GM20000 (cell line): Measurements from ENCODE around the gene EVI5.

Source experiments
- DNase-seq: peaks from one replicate; pipeline ENCODE4 v3.0.0; 2012; ENCODE audit warnings: low spot score
- TF ChIP-seq, protein P1 (sequence below): IDR thresholded peaks from 2 replicates; pipeline ENCODE4 v1.5.1; 2012; ENCODE audit warnings: mild to moderate bottlenecking, control low read depth; ENCODE audit errors: extremely low read depth, missing control alignments

EVI5 gene

DNA sequence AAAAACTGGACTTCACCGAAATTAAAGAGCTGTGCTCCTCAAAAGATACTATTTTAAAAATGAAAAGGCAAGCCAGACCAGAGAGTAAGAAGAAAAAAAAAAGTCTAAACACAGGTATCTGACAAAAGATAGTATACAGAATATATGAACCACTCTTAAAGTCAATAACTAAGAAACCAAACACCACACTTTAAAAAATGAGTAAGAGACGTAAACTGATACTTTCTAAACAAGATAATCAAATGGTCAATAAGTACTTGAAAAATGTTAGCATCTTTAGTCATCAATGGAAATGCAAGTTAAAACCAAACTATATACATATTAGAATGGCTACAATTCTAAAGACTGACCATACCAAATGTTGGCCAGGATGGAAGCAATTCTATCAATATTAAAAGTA is 77.6 kb downstream of the EVI5 start:
- DNase-seq, result no peak
- TF ChIP-seq, protein P1, sequence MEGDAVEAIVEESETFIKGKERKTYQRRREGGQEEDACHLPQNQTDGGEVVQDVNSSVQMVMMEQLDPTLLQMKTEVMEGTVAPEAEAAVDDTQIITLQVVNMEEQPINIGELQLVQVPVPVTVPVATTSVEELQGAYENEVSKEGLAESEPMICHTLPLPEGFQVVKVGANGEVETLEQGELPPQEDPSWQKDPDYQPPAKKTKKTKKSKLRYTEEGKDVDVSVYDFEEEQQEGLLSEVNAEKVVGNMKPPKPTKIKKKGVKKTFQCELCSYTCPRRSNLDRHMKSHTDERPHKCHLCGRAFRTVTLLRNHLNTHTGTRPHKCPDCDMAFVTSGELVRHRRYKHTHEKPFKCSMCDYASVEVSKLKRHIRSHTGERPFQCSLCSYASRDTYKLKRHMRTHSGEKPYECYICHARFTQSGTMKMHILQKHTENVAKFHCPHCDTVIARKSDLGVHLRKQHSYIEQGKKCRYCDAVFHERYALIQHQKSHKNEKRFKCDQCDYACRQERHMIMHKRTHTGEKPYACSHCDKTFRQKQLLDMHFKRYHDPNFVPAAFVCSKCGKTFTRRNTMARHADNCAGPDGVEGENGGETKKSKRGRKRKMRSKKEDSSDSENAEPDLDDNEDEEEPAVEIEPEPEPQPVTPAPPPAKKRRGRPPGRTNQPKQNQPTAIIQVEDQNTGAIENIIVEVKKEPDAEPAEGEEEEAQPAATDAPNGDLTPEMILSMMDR, result no peak

DNA sequence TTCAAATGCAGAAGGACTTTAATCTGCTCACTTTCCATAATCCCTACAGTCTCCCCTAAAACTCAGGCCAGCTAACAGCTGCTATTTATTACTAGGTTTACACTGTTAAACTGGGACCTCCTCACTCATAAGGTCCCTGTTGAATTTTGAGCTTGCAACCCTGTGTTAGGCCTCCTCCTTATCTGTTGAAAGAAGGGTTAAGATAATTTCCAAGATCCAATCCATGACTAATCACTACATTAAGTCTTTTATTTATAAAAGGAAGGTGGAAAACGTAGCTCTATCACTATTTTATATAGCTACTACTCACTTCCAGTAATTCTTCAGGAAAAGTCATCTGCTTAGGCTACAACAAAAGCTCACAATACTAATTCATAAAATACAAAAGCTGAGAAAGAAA is 79.5 kb downstream of the EVI5 start:
- TF ChIP-seq, protein P1, result no peak
- no peak for DNase-seq

DNA sequence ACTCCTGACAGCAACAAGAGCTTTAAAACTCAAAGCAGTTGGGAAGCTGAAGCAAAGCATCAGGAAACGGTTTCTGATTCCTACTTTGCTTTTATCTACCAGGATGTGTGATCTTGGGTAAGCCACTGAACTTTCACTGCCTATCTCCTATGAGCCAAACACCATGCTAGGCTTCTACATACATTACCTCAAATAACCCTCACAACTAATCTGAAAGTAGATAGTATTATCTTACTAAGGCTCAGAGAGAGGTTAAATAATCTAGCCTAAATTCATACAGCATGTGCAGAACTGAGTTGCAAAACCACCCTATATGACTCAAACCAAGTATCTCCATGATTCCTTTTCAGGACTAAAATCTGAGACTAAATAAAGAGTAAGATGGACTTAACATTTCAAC is 83.8 kb downstream of the EVI5 start:
- no peak for DNase-seq
- TF ChIP-seq, protein P1, result no peak

DNA sequence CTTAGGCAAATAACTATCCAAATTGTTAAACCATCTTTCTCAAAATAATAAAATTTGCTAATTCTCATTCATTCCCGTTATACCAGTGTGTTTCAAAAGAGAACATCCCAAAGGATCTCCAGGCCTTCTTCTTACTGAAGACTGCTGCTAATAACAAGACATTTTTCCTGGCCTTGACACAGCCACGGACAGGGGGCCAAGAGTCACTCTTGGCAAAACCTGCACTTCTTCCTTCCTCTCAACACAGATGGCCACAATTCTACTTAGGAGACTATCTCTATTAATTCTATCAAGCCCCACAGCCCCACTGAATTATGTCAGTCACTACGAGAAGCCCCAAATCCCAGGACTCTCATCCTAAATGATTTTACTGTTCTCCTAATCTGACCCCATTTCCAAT is 86.0 kb downstream of the EVI5 start:
- TF ChIP-seq, protein P1, result no peak

DNA sequence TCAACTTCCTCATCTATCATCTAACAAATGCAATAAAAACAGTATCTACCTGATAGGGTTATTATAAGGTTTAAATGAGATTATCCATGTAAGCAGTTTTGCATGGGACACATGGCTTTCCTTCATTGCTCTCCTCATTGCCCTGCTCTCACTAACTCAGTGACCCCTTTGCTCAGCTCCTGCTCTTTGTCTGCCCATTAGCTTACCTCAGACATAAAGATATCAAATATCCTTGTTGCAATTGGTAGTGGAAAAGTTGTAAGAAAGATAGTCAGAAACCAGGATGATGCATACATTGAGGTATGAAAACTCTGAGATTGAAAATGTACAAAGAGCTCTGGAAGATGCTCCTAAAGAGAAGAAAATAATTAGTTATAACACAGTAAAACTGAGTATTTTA is 89.8 kb downstream of the EVI5 start:
- TF ChIP-seq, protein P1, result no peak
- DNase-seq, result no peak

More for the DNA sequence above, 86.0 kb downstream of the EVI5 start:
- no peak for DNase-seq

GRCh38 chr1:92691925-92692324 is 93.0 kb downstream of the EVI5 start:
- peak; percentile 18 for DNase-seq
- TF ChIP-seq, protein P1, result no peak

DNA sequence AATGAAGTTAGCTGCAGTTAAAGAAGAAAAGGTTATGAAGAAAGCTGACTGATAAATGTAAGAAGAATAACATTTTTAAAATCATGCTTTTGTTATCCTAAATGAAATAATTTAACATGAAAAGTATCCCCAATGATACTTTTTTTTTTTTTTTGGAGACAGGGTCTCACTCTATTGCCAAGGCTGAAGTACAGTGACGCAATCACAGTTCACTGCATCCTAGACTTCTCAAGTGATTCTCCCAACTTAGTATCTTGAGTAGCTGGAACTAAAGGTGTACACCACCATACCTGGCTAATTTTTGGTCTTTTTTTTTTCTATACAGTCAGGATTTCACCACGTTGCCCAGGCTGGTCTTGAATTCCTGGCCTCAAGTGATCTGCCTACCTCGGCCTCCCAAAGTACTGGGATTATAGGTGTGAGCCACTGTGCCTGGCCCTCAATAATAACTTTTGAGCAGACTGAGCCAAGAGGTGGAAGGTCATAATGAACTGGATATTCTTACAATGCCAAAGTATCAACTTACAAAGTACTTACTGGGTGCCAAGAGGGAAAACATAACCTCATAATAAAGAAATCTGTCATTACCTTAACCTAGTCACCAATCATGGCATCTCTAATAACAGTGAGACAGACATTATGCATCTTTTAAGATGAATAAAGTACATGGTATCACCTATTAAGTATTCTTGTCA is 94.5 kb downstream of the EVI5 start:
- no peak for DNase-seq
- TF ChIP-seq, protein P1, result no peak
